HG02884 (cell line): ENCODE results near the gene SFTPA2.
"Not testable (repeated sequence)": the region's sequence is repeated elsewhere in the genome, so short reads cannot be mapped to it uniquely, and the experiment has no call there.

ENCODE experiments used
- ATAC-seq: cut with Tn5 transposase; IDR thresholded peaks from one replicate; pipeline ENCODE4 v1.9.1; 2021; ENCODE audit warnings: mild to moderate bottlenecking, moderate library complexity; ENCODE audit not compliant: unreplicated experiment

SFTPA2 gene

GRCh38 chr10:79516532-79517205, 43.5 kb downstream of the SFTPA2 start:
- not testable (repeated sequence) for ATAC-seq

- not testable (repeated sequence) for ATAC-seq
Observed at GRCh38 chr10:79511891-79512583, 48.2 kb downstream of the SFTPA2 start, which contains the start of gene EIF5AL1. Gene EIF5AL1 (plus strand): TSS chr10:79512533. CDS start chr10:79512650, 117 bp downstream.

- not testable (repeated sequence) for ATAC-seq
Observed at GRCh38 chr10:79509934-79510508, 50.2 kb downstream of the SFTPA2 start.

- ATAC-seq = not testable (repeated sequence)
Observed at GRCh38 chr10:79509306-79509933, 50.8 kb downstream of the SFTPA2 start.

GRCh38 chr10:79508245-79508644, 52.0 kb downstream of the SFTPA2 start:
- not testable (repeated sequence) for ATAC-seq

GRCh38 chr10:79507440-79508167, 52.6 kb downstream of the SFTPA2 start:
- ATAC-seq = no peak
